Gastroesophageal sphincter (tissue), 4 donors: ENCODE results near the gene MX2. TPM values are rescaled to one million over a fixed set of nuclear protein-coding genes. Genes with fewer than 3 reads are reported as not detected.

Source experiments
- ATAC-seq: fragments of 150-250 bp; one replicate; pipeline ENCODE4 v1.9.1; 2016; ENCODE audit warnings: mild to moderate bottlenecking, moderate library complexity
- H3K27ac ChIP-seq, 4 donors: fragments of 200-600 bp; sonication (generic) in 3 of 4; 1 replicate in 3 of 4; 2 replicates in 1 of 4; pipeline ENCODE4 v1.5.1; 2016 to 2019
- H3K27me3 ChIP-seq: fragments of 200-600 bp; sonication (generic); one replicate; pipeline ENCODE4 v1.5.1; 2019
- H3K36me3 ChIP-seq, 2 donors: fragments of 200-600 bp; sonication (generic); one replicate each; pipeline ENCODE4 v1.5.1; 2019; ENCODE audit warnings: control low read depth in 1 of 2
- H3K4me1 ChIP-seq, 3 donors: fragments of 200-600 bp; sonication (generic); 1 replicate in 2 of 3; 2 replicates in 1 of 3; pipeline ENCODE4 v1.5.1; 2016 to 2019; ENCODE audit warnings: control low read depth in 2 of 3
- H3K4me3 ChIP-seq, 2 donors: fragments of 200-600 bp; sonication (generic); one replicate each; pipeline ENCODE4 v1.5.1; 2019; ENCODE audit warnings: mild to moderate bottlenecking in 1 of 2, moderate library complexity in 1 of 2
- H3K9me3 ChIP-seq, 3 donors: fragments of 200-600 bp; sonication (generic); one replicate each; pipeline ENCODE4 v1.5.1; 2017 to 2019; ENCODE audit warnings: control low read depth in 2 of 3
- EP300 ChIP-seq: sonication (generic); formaldehyde crosslinking; IDR thresholded peaks from one replicate; pipeline ENCODE4 v1.6.1; 2017; ENCODE audit warnings: antibody characterized with exemption, mild to moderate bottlenecking
- POLR2A ChIP-seq, 2 donors: fragments of 450-650 bp; IDR thresholded peaks; one replicate each; pipeline ENCODE4 v1.6.1; 2017; ENCODE audit warnings: antibody characterized with exemption in 2 of 2, mild to moderate bottlenecking in 2 of 2, moderate library complexity in 1 of 2
- POLR2AphosphoS5 ChIP-seq: sonication (generic); formaldehyde crosslinking; IDR thresholded peaks from one replicate; pipeline ENCODE4 v1.6.1; 2017; ENCODE audit warnings: antibody characterized with exemption
- WGBS, 2 donors: methylation state at CpG; one replicate each; pipeline ENCODE4 v1.1.5; 2018; ENCODE audit warnings: low coverage in 1 of 2; 5-methylcytosine and 5-hydroxymethylcytosine counted together
- total RNA-seq, 4 donors: library from RNA; depleted of rRNA; stranded (reverse); fragments of >200 nt; gene quantifications; one replicate each; pipeline ENCODE4 v1.1.0, GENCODE V29; 2016
- TF ChIP-seq, protein P1 (sequence below), 4 experiments: fragments of 200-600 bp in 2 of 4; fragments of 450-650 bp in 2 of 4; sonication (generic) in 1 of 4; IDR thresholded peaks; one replicate each; pipeline ENCODE4 v1.5.1; 2017 to 2019; ENCODE audit warnings: antibody characterized with exemption in 4 of 4, mild to moderate bottlenecking in 2 of 4, moderate library complexity in 2 of 4

MX2 gene
- total RNA-seq, 4 donors from 2014 or later: 7.3 to 16.3 (median 11.2) TPM

DNA sequence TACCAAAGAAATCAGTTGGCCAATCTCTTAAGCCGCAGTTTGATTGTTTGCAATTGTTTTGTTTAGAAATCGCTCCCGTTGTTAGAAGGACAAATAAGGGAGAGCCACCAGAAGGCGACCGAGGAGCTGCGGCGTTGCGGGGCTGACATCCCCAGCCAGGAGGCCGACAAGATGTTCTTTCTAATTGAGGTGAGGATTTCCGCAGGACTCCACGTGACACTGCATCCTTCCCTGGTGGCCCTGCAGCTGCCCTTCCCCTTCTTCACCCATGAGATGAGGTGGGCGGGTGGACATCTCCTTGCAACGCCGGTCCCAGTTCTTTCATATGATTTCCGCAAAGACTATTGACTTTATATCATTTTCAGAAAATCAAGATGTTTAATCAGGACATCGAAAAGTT is 37.0 kb downstream of the MX2 start:
- H3K4me1 ChIP-seq: no peaks in the 10 kb centered on the region
- TF ChIP-seq POLR2A (IDR thresholded peaks at IDR 0.05) (no peak), POLR2AphosphoS5 (no peak), EP300 (no peak)
- TF ChIP-seq, protein P1, sequence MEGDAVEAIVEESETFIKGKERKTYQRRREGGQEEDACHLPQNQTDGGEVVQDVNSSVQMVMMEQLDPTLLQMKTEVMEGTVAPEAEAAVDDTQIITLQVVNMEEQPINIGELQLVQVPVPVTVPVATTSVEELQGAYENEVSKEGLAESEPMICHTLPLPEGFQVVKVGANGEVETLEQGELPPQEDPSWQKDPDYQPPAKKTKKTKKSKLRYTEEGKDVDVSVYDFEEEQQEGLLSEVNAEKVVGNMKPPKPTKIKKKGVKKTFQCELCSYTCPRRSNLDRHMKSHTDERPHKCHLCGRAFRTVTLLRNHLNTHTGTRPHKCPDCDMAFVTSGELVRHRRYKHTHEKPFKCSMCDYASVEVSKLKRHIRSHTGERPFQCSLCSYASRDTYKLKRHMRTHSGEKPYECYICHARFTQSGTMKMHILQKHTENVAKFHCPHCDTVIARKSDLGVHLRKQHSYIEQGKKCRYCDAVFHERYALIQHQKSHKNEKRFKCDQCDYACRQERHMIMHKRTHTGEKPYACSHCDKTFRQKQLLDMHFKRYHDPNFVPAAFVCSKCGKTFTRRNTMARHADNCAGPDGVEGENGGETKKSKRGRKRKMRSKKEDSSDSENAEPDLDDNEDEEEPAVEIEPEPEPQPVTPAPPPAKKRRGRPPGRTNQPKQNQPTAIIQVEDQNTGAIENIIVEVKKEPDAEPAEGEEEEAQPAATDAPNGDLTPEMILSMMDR (IDR thresholded peaks at IDR 0.05): no peak
- no peak overlapping the region for H3K27ac ChIP-seq
- peaks cover 0 to 86% of the 10 kb centered on the region in 2 donors for H3K36me3 ChIP-seq
- WGBS, 2 donors: 89% methylated on average over 4 of the region's 16 CpGs; no CpG with 5 or more reads in 1 of the 2 donors
- ATAC-seq: no peak
- H3K9me3 ChIP-seq: no peaks in the 10 kb centered on the region
- H3K27me3 ChIP-seq: peaks cover 13% of the 10 kb centered on the region
- no peak overlapping the region for H3K4me3 ChIP-seq

GRCh38 chr21:41399246-41399800 is 37.5 kb downstream of the MX2 start:
- H3K36me3 ChIP-seq: peaks cover 0 to 91% of the 10 kb centered on the region in 2 donors
- no peak overlapping the region for H3K4me3 ChIP-seq
- 85 to 91% methylated on average over 6 to 7 of the region's 7 CpGs for WGBS, 2 donors
- no peaks in the 10 kb centered on the region for H3K9me3 ChIP-seq
- H3K27ac ChIP-seq: no peak overlapping the region
- ATAC-seq: no peak
- peaks cover 8% of the 10 kb centered on the region for H3K27me3 ChIP-seq
- TF ChIP-seq, protein P1 (IDR thresholded peaks at IDR 0.05): no peak
- no peak for TF ChIP-seq POLR2AphosphoS5
- no peak for TF ChIP-seq EP300
- TF ChIP-seq POLR2A (IDR thresholded peaks at IDR 0.05): no peak
- H3K4me1 ChIP-seq: no peaks in the 10 kb centered on the region

DNA sequence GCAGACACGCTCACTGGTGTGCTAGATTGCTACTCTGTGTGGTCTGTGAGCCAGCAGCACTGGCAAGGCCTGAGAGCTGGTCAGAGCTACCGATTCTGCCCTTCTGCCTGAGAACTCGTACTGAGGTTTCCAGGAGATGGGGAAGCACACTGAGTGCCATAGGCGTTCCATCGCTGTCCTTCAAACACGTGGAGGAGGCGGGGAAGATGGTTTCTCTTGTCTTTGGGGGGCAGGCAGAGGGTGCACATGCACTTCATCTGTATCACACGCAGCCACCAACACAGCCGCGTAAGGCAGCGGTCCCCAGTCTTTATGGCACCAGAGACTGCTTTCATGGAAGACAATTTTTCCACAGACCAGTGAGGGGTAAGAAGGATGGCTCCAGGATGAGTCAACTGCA is 40.4 kb downstream of the MX2 start:
- Histone ChIP-seq H3K27me3 (peaks cover 9% of the 10 kb centered on the region), H3K9me3 (no peaks in the 10 kb centered on the region)

DNA sequence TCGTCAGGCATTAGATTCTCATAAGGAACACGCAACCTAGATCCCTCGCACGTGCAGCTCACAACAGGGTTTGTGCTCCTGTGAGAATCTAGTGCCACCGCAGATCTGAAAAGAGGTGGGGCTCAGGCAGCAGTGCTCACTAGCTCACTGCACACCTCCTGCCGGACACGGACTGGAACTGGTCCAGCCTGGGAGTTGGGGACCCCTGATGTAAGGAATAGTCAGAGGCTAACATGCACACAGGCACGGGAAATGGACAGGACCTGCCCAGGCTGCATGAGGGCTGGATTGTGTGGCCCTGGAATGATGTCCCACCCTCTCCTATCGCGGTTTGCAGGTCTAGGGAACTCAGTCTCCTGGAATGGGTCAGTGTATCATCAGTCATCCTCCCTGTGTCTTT is 41.0 kb downstream of the MX2 start:
- Histone ChIP-seq H3K27me3 (peaks cover 15% of the 10 kb centered on the region), H3K27ac (no peak overlapping the region), H3K4me3 (no peak overlapping the region), H3K4me1 (no peaks in the 10 kb centered on the region), H3K9me3 (no peaks in the 10 kb centered on the region), H3K36me3 (peaks cover 0 to 92% of the 10 kb centered on the region in 2 donors)
- 67 to 100% methylated on average over 2 to 6 of the region's 10 CpGs for WGBS, 2 donors
- no peak for ATAC-seq
- TF ChIP-seq, protein P1 (IDR thresholded peaks at IDR 0.05): no peak
- no peak for TF ChIP-seq POLR2A (IDR thresholded peaks at IDR 0.05)
- TF ChIP-seq POLR2AphosphoS5: no peak
- no peak for TF ChIP-seq EP300

More for the DNA sequence above, 40.4 kb downstream of the MX2 start:
- H3K36me3 ChIP-seq: peaks cover 0 to 92% of the 10 kb centered on the region in 2 donors
- no peak overlapping the region for H3K27ac ChIP-seq
- ATAC-seq: no peak
- H3K4me3 ChIP-seq: no peak overlapping the region
- WGBS, 2 donors: 94% methylated on average over 7 of the region's 11 CpGs; no CpG with 5 or more reads in 1 of the 2 donors
- H3K4me1 ChIP-seq: no peaks in the 10 kb centered on the region
- TF ChIP-seq POLR2AphosphoS5 (no peak), EP300 (no peak), POLR2A (IDR thresholded peaks at IDR 0.05) (no peak)
- TF ChIP-seq, protein P1 (IDR thresholded peaks at IDR 0.05): no peak

DNA sequence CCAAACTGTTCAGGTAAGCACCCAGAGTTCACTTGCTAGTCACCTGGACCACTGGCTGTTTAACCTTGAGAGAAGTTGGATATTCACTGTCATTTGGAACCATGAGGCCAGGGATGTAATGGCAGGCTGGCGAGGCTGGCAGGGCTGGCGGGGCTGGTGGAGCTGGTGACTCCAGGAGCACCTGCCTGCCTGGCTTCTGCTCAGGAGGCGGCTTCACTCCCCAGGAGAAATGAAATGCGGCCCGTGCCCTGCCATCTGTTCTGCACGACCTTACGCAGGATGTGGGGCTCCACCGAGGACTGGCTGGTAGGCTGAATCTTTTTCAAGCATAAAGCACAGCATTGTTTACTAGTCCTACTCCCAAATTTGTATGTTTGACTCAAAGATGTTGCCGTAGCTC is 41.5 kb downstream of the MX2 start:
- no peaks in the 10 kb centered on the region for H3K4me1 ChIP-seq
- no peak overlapping the region for H3K27ac ChIP-seq
- TF ChIP-seq POLR2AphosphoS5: no peak
- no peak for TF ChIP-seq EP300
- no peak for TF ChIP-seq POLR2A (IDR thresholded peaks at IDR 0.05)
- TF ChIP-seq, protein P1 (IDR thresholded peaks at IDR 0.05): no peak
- ATAC-seq: no peak
- peaks cover 0 to 92% of the 10 kb centered on the region in 2 donors for H3K36me3 ChIP-seq
- no peaks in the 10 kb centered on the region for H3K9me3 ChIP-seq
- H3K27me3 ChIP-seq: peaks cover 18% of the 10 kb centered on the region
- no peak overlapping the region for H3K4me3 ChIP-seq
- WGBS, 2 donors: 58 to 100% methylated on average over 1 to 2 of the region's 9 CpGs
